GM19468 (cell line): Measurements from ENCODE around the gene ECHS1.
"Not testable (repeated sequence)": the region's sequence is repeated elsewhere in the genome, so short reads cannot be mapped to it uniquely, and the experiment has no call there.

Experiments
- ATAC-seq: cut with Tn5 transposase; IDR thresholded peaks from one replicate; pipeline ENCODE4 v1.9.1; 2021; ENCODE audit warnings: mild to moderate bottlenecking, moderate library complexity, moderate number of reproducible peaks; ENCODE audit not compliant: unreplicated experiment; ENCODE audit errors: extremely low read depth

The ECHS1 gene

DNA sequence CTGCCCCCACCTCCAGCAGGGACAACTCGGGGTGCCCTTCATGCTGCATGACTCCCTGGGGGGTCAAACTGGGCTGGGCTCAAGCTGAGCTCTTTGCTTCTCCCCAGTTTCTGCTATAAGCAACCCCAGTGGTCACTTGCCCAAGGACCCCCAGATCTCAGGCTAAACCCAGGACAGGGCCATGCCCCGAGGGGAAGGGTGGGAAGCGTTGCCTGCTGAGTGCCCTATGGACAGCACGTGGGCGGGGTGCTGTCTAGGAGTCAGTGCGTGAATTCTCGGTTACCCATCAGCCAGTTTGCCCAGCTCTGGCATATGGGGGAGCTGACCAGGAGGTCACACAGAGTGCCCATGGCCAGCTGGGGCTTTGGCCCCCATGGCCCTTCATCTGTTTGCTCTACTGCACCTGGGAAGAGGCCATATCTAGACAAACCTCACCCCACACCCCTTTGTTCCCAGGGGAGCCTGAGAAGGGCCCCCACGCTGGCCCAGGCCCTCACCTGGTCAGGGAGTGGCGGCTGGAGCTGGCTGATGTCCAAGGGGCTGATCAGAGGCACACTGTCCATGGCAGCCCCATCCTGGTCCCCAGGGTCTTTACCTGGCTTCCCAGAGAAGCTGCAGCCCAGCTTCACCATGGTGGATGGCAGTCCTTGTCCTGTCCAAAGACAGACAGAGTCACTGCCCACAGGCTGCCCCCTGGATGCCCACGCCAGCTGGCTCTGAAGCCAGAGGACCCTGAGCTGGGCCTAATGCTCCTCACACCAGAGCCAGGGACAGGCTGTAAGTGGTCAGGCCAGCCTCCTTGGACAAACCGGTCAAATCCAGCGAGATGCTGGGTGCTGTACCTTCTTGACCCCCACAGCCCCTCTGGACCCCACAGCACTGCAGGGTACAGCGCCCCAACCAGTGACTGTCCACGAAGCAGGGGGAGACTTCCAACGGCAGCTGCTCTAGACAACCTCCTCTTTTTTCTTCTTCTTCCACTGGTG, 44.5 kb downstream of the ECHS1 start:
- no peak for ATAC-seq

DNA sequence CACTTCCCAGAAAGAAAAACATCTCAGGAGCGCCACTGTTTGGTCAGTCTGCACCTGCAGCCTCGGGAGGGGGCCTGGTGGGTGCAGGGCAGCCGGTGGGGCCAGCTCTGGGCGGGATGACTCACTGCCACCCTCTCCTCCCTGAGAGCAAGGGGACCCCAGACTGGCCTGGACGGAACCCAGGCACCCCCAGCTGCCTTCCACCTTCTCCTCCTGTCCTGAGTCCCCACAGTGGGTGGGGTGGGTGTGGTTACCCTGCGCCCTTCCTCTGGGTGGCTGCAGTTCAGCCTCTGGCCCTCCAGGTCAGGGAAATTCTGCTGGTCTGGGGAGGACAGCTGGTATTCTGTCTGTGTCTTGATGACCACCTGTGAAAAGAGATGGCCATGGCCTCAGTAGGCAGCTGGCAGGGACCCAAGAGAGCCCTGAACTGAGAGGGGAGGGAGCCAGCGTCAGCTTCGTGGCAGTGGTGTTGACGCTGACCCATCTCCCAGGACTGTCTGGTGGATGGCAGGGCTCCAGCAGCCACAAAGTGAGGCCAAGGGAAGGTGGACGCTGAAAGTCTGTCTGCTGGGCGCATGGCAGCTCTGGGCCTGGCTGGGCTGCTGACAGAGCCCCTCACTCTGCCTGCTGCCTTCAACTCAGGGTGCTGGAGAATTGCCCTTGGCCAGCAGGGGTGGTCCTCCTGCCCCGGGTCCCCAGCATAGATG, 45.4 kb downstream of the ECHS1 start:
- no peak for ATAC-seq

DNA sequence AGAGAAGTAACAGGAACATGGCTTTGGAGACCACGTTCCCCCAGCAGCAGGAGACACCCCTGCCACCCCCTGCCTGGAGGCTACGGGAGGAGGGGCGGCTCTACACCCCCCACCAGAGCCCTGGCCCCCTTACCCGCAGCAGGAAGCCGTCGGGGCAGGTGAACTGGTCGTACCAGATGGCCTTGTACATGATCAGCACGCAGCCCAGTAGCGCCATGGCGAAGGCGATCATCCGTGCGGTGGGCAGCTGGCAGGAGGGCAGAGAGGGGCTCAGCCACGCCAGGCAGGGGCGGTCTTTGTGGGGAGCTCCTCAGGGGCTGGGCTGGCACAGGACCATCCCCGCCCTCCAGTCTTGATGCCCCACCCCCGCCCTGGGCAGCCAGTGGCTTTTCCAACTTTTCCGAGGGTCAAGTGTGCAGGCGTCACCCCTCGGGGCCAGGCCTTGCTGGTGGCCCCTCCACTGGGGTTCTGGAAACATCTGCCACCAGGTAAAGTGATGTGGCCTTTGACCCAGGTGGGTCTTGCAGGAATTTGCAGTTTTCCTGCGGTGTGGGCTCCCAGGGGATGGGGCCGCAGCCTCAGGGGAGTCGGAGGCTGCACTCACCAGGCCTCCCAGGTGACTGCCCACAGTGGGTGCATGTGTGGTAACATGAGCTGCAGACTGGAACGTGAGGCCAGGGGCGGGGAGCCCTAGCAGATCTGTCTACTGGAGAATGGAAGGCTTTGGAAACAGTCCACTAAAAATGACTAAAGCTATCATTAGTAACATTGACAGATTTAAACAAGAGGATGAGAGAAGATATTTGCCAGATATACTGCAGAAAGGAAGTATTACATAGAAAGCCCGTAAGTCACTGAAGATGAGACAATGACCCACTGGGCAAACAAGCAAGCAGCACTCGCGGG, 46.2 kb downstream of the ECHS1 start:
- no peak for ATAC-seq

DNA sequence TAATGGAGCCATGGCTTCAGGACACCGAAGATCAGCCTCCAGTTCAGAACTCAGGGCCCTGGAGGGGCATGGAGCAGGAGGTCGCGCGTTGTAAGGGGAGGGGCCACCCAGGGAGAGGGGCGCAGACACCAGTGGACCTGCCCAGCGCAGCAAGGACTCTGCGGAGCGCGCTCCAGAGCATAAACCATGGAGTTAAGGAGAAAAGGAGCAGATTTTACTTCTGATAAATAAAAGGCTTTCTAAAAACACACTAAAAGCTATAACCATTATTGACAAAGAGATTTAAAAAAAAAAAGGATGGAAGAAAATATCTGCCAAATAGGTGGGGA, 47.0 kb downstream of the ECHS1 start:
- no peak for ATAC-seq

DNA sequence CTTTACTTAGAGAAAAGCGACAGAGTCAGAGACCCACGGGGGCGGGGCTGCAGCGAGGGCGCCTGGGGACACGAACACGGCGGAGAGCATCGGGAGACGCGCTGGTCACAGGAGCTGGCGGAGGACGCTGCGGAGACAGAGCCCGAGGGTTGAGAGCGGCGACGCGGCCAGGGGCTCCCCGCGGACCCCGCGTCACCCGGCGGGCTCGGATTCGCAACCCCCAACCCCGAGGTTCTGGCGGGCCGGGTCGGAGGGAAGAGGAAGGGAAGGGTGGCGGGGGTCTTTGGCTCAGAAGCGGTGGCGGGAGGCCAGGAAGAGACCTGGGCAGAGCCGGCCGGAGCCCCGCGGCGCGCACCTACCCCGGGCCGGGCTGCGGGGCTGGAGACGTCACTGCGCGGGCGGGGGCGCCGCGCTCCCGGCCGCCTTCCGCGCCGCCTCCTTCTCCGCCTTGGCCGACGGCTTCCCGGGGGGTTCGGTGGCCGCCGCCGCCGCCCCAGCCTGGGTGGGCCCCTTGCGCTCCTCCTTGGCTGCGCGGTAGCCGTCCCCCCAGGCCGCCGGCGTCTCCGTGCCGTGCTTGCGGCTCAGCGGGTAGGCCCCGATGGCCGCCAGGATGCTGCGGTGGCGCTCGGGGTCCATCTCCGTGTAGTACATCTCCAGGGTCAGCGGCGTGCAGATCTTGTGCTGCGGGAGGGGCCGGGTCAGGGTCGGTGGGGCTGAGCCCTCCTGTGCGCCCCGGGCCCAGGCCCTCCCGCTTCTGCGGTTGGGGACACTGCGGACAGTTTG, 47.5 kb downstream of the ECHS1 start:
- no peak for ATAC-seq

DNA sequence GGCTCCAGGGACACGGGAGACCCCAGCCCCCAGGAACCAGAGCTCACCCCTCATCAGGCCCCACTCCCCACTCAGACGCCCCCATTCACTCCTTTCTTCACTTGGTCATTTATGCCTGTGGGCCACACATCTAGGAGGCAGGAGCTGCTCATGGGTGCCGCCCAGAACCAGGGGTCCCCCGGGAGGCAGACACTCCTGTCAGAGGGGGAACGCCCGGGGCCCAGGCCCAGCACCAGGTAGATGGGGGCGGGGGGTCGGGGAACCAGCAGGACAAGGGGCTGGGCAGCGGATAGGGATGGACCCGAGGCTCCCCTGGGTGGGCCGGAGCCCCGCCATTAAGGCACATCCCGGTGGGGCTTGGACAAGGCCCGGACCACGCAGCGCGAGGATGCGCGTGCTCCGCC, 48.3 kb downstream of the ECHS1 start:
- no peak for ATAC-seq

DNA sequence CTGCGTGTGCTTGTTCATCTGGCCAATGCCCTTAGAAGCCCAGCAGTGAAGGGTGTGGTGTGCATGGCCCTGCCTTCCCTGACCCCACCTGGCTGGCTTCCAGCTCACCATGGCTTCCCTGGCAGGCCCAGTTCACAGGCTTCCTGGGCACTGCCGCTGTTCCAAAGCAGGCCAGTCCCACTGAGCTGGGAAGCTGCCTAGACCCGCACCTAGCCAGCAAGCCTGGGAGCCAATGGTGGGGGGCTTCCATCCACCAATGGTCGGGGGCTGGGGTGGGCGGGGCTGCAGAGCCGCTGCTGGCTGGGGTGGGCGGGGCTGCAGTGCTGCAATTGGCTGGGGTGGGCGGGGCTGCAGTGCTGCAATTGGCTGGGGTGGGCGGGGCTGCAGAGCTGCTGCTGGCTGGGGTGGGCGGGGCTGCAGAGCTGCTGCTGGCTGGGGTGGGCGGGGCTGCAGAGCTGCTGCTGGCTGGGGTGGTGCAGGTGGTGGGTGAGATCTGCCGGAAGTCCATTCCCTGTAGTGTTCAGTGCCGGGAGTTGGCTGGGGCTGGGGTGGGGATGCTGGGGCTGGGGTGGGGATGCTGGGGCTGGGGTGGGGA, 48.9 kb downstream of the ECHS1 start:
- no peak for ATAC-seq

DNA sequence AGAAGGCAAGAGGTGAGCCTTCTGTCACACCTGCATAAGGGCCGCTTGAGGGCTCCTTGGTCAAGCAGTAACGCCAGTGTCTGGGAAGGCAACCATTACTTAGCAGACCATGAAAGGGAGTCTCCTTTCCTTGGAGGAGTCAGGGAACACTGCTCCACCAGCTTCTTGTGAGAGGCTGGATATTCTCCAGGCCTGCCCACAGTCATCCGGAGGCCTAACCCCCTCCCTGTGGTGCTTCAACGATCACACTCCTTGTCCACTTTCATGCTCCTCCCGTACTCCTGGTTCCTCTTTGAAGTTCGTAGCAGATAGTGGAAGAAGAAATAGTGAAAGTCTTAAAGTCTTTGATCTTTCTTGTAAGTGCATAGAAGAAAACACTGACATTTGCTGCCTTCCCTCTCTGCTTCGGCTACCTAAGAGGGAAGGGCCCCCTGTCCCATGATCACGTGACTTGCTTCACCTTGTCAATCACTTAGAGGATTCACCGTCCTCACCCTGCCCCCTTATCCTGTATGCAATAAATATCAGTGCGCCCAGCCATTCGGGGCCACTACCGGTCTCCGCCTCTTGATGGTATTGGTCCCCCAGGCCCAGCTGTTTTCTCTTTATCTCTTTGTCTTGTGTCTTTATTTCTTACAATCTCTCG, 51.0 kb downstream of the ECHS1 start:
- not testable (repeated sequence) for ATAC-seq

DNA sequence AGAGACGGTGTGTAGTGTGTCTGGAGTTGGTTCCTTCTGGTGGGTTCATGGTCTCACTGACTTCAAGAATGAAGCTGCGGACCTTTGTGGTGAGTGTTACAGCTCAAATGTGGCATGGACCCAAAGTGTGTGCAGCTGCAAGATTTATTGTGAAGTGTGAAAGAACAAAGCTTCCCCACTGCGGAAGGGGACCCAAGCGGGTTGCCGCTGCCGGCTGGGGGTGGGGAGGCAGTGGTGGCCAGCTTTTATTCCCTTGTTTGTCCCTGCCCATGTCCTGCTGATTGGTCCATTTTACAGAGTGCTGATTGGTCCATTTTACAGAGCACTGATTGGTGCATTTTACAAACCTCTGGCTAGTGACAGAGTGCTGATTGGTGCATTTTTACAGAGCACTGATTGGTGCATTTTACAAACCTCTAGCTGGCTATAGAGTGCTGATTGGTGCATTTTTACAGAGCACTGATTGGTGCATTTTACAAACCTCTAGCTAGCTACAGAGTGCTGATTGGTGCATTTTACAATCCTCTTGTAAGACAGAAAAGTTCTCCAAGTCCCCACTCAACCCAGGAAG, 52.2 kb downstream of the ECHS1 start:
- not testable (repeated sequence) for ATAC-seq

DNA sequence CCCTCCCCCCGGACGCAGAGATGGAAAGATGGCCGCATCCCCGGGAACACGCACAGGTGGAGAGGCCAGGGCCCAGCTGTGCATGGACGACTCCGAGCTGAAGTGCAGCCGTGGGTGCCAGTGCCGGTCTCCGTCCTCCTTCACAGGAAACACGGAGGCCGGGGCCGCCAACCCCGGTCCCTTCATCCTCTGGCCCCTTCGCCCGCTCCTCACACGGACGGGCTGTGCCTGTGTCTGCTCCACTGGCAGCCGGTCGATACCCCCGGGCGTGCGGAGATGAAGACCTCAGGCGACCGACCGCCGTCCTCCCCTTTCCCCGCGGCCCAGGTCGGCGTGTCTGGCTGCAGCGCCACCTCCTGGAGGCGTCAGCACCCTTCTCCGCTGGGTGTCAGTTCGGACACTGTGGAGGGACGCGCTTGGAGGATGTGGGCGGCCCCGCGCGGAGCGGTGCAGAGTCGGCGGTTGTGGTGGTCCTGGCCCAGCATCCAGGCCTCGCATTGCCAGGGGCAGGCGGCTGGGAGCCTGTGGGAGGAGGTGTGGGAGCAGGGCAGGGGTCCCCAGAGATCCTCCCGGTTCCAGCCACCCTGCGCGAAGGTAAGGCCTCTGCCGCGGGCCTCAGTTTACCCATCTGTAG, 54.5 kb downstream of the ECHS1 start:
- ATAC-seq, result no peak

DNA sequence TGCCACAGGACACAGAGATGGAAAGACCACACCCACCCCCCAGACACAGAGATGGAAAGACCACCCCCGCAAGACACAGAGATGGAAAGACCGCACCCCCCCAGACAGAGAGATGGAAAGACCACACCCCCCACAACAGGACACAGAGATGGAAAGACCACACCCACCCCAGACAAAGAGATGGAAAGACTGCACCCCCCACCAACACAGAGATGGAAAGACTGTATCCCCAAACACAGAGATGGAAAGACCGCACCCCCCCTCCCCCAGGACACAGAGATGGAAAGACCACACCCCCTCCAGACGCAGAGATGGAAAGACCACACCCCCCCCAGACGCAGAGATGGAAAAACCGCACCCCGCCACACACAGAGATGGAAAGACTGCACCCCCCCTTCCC, 56.4 kb downstream of the ECHS1 start:
- ATAC-seq, result no peak

DNA sequence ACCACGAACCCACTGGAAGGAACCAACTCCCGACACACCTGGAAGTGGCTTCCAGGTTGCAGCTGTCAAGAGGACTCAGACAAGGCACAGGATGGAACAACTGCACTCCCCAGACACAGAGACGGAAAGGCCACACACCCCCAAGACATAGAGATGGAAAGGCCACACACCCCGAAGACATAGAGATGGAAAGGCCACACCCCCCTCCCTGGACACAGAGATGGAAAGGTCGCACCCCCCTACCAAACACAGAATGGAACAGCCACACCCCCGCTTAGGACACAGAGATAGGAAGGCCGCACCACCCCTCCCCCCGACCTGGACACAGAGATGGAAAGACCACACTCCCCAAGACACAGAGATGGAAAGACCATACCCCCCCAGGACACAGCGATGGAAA, 56.9 kb downstream of the ECHS1 start:
- no peak for ATAC-seq

DNA sequence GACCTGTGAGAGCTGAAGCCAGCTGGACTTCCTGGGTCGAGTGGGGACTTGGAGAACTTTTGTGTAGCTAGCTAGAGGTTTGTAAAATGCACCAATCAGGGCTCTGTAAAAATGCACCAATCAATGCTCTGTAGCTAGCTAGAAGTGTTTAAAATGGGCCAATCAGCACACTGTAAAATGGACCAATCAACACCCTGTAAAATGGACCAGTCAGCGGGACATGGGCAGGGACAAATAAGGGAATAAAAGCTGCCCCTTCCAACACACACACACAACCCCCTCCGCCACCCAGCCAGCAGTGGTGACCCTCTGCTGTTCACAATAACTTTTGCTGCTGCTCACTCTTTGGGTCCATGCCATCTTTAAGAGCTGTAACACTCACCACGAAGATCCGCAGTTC, 57.3 kb downstream of the ECHS1 start:
- ATAC-seq, result no peak

DNA sequence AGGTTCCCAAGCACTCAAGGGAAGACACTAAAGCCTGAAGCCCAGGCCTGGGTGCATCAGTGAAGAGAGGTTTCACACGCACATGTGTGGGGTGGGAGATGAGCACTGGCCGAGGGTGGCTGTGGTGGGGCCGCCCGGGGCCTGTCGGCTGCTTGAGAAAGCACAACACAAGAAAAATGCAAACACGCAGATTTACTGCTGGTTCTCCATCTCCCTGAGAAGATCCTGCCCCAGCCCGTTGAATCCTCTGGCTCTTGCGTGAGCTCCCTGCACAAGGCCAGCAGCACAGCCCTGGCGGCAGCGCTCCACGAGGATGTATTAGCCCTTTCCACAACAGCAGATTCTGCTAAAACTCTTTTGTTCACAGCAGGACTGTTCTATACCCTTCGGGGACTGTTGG, 58.2 kb downstream of the ECHS1 start:
- ATAC-seq, result no peak

DNA sequence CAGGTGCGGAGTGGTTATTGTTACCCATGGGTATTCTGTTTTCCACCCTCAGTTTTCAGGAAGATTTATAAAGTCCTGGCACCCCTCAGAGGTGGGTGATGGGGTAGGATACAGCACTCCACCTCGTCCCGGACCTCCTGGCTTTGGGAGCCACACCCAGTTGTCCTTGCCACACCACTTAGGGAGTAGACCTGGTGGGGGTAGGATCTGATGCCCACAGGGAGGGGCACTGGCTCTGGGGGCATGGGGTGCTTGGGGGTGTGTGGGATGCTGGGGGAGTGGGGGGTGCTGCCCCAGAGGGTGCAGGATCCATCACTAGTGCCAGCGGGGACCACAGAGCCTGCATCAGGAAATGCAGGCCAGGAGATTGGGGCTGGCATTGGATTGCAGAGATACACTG, 60.0 kb downstream of the ECHS1 start:
- no peak for ATAC-seq

DNA sequence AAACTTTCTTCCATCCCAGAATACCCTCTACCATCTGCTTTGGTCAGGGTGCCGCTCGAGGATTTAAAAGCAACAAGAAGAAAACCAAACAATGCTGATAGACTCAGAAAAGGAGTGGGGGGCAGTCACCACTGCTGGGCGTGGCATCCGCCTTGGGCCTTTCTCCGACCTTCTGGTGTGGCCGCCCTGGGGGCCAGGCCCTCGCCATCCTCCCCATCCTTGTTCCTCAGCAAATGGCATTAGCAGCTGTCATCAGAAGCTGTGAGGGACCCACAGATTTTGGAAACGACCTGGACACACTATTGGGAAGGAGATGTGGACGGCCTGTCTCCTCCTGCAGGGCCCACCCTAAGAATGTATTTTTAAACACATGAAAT, 60.4 kb downstream of the ECHS1 start:
- ATAC-seq, result no peak
